WI38 (cell line): ENCODE measurements around the gene SCAMP3.

ENCODE experiments used
- H3K4me3 ChIP-seq: 2 replicates; pipeline ENCODE4 v1.5.1; 2011; ENCODE audit warnings: low read depth, mild to moderate bottlenecking, control low read depth, low read length
- TF ChIP-seq, protein P1 (sequence below): IDR thresholded peaks from 2 replicates; pipeline ENCODE4 v1.5.1; 2012; ENCODE audit warnings: low read depth, mild to moderate bottlenecking, control low read depth, low read length

Gene SCAMP3

DNA sequence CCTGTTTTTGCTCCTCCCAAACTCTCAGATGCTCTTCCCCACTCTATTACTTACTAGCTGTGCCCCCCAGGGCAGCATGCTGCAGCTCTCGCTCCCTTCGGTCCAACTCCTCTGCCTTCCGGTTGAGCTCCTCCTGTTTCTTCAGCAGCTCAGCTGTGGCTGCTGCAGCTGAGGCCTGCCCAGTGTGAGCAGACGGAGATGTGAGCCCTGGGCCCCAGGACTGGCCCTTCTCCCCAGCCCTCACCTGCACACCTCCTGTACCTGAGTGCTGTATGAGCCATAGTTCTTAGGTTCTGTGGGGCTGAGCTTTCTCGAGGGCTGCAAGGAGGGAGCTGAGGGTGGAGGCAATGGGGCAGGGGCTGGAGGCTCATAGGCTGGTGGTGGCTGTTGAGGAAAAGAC is 1.9 kb downstream of the SCAMP3 start:
- H3K4me3 ChIP-seq, result no peak overlapping the region
- TF ChIP-seq, protein P1, sequence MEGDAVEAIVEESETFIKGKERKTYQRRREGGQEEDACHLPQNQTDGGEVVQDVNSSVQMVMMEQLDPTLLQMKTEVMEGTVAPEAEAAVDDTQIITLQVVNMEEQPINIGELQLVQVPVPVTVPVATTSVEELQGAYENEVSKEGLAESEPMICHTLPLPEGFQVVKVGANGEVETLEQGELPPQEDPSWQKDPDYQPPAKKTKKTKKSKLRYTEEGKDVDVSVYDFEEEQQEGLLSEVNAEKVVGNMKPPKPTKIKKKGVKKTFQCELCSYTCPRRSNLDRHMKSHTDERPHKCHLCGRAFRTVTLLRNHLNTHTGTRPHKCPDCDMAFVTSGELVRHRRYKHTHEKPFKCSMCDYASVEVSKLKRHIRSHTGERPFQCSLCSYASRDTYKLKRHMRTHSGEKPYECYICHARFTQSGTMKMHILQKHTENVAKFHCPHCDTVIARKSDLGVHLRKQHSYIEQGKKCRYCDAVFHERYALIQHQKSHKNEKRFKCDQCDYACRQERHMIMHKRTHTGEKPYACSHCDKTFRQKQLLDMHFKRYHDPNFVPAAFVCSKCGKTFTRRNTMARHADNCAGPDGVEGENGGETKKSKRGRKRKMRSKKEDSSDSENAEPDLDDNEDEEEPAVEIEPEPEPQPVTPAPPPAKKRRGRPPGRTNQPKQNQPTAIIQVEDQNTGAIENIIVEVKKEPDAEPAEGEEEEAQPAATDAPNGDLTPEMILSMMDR, result no peak

DNA sequence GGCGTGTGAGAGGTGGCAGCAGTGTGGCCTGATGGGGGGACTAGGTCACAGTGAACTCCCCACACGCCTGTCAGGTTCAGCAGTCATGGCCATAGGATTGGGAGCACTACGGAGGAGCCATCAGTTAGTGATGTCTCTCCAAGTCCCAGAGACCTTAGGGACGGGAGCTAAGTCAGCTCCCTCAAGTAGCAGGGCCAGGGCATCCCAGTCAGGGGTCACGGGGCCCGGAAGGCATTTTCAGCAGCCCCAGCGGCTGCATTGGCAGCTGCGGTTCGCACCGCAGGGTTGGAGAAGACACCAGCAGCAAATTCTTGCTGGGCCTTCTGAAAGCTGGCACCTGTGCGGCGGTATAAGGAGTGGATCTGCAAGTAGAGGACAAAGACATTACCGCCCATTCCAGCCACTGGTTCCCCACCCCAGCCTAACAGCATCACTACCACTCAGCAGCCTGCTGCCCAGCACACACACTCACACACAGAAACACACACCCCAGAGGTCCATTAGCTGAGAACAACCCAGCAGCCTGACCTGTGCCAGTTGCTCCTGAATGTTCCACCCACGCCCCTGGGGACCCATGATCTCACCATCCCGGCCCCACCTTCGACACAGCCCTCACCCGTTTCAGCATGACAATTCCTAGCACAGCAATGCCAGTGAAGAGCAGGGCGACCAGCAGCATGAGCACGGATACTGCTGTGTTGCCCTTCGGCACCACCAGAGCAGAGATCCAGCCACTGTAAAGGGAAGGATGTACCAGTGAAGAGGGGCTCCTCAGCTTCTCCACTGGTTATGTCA is 5.9 kb downstream of the SCAMP3 start:
- peak overlapping the region; percentile 75 for H3K4me3 ChIP-seq
- TF ChIP-seq, protein P1, result no peak

DNA sequence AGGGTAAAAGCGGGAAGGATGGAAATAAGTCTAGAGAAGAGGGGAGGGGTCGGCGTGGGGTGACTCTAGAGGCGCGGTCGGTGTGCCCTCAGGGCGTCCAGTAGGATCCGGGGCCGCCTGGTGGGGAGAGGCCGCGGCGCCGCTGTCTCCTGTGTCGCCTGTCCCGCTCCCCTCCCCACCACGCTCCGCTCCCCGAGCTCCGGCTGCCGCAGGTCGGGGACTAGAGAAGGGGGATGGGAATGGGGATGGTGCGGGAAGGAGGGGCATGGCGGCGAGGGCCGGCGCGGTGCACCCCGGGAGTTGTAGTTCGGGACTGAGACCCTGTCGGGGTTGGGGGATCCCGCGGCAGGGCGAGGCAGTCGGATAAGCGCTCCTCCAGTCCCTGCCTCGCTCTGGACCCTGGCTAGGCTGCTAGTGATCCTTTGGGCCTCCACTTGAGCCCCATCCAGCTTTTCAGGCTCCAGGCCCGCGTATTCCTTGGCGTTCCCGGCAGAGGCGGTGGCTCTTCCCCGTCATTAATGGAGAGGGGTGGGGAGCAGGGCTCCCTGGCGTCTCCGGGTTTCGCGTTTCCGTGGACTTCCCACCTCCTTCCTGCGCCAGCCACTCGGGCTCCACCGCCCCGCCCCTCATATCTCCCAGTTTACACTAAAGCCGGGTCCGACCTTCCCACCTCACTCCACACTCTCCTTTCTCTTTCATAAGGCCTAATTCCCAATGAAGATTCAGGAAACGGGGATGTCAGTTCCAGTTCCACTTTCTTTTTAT is 6.7 kb downstream of the SCAMP3 start, which contains the start of gene ENTREP3:
Gene ENTREP3 (minus strand): TSS at position 241 of the 765 bp plus-strand sequence. CDS start 606 bp downstream, outside the sequence.
- H3K4me3 ChIP-seq, result peak within 1 kb of the TSS; percentile 75
- TF ChIP-seq, protein P1, result no peak

DNA sequence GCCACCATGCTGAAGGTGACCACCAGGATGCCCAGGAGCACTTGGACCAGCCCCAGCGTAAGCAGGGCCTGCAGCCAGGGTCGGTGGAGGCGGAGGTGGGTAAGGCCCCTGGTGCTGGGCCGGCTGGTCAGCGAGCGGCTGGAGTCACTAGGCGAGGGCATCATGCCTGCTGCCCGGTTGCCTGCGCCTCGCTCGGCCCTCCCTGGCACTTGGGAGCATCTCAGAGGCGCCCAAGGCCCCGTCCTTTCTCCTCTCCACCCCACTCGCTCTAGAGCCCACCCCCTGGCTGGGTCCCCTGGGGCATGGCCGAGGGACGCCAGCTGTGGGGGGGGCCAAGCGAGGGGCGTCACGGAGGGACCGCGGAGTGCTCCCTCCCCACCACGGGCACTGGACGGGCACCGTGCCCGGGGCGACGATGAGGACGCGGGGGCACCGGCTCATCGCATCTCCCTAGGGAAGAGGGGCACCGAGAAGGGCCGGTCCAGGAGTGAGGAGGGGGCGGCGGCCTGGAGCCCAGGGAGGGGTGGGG is 7.4 kb downstream of the SCAMP3 start:
- TF ChIP-seq, protein P1, result no peak

DNA sequence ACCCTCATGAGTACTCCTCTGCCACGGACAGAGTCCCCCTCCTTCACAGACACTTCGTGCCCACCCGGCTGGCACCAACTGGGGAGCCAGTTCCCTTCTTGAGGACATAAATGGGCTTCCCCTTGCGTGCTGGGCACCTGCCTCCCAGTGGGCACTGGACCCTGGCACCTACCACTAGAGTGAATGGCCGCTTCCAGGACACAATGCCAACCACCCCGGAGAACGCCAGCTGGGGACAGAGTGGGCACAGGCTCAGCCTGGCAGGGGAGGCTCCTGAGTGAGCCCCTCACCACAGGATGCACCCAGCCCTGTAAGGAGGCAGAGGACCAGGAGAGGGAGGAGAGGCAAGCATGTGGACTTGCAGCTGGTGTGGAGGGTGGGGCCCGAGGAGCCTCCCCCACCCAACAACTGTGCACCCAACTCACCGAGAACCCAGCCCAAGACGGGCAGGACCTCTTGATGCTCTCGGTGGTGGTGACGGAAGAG is 7.9 kb downstream of the SCAMP3 start:
- peak overlapping the region; percentile 75 for H3K4me3 ChIP-seq
- TF ChIP-seq, protein P1, result no peak

More for the DNA sequence above, 7.4 kb downstream of the SCAMP3 start:
- peak overlapping the region; percentile 75 for H3K4me3 ChIP-seq

DNA sequence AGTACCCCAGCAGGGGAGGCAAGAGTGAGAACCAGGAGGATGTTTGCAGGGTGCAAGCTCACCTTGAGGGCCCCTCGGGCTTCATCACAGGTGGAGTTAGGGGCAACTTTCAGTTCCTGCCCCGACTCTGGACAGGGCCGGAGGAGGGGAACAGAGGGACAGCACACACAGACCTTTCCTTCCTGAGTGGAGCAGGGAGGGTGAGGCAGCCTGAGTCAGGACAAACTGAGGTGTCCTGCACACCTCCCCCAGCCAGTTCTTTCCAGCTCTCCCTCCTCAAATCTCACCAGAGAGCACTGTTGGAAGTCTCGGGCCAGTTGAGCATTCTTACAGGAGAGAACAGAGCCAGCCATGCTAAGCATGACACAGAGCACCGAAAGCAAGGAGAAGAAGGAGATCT is 8.4 kb downstream of the SCAMP3 start:
- H3K4me3 ChIP-seq, result peak overlapping the region; percentile 75
- TF ChIP-seq, protein P1, result no peak
